ENCODE results near the gene IQGAP2.

IQGAP2 gene

GRCh38 chr5:76402251-76402885 lies 717 bp upstream of the IQGAP2 start:
- Histone ChIP-seq H3K4me3 (replicated peaks; ENCODE audit: low read depth, low read length) (peak overlapping the region; percentile 84), H3K36me3 (ENCODE audit: control insufficient read depth, insufficient read depth, low read length) (no peaks in the 10 kb centered on the region), H3K27me3 (replicated peaks; ENCODE audit: control insufficient read depth, insufficient read depth, low read length) (no peaks in the 10 kb centered on the region)
- DNase-seq (ENCODE audit: extremely low read depth, insufficient read length) = peak; percentile 84
- TF ChIP-seq CTCF (IDR thresholded peaks at IDR 0.05; ENCODE audit: insufficient read depth, low read length, poor library complexity, severe bottlenecking) = peak; percentile 2

GRCh38 chr5:76403766-76404222 lies 709 bp downstream of the IQGAP2 start:
- TF ChIP-seq CTCF (IDR thresholded peaks at IDR 0.05; ENCODE audit: insufficient read depth, low read length, poor library complexity, severe bottlenecking) = peak; percentile 60
- DNase-seq (ENCODE audit: extremely low read depth, insufficient read length) = peak; percentile 74
- Histone ChIP-seq H3K36me3 (ENCODE audit: control insufficient read depth, insufficient read depth, low read length) (no peaks in the 10 kb centered on the region), H3K4me3 (replicated peaks; ENCODE audit: low read depth, low read length) (peak overlapping the region; percentile 84), H3K27me3 (replicated peaks; ENCODE audit: control insufficient read depth, insufficient read depth, low read length) (no peaks in the 10 kb centered on the region)

GRCh38 chr5:76404223-76405211 lies 1.4 kb downstream of the IQGAP2 start:
- H3K27me3 ChIP-seq (replicated peaks; ENCODE audit: control insufficient read depth, insufficient read depth, low read length) = no peaks in the 10 kb centered on the region

GRCh38 chr5:76406014-76406413 lies 2.9 kb downstream of the IQGAP2 start:
- H3K4me3 ChIP-seq (replicated peaks; ENCODE audit: low read depth, low read length) = no peak overlapping the region
- no peaks in the 10 kb centered on the region for H3K36me3 ChIP-seq (ENCODE audit: control insufficient read depth, insufficient read depth, low read length)
- TF ChIP-seq CTCF (IDR thresholded peaks at IDR 0.05; ENCODE audit: insufficient read depth, low read length, poor library complexity, severe bottlenecking) = no peak
- H3K27me3 ChIP-seq (replicated peaks; ENCODE audit: control insufficient read depth, insufficient read depth, low read length) = no peaks in the 10 kb centered on the region
- DNase-seq (ENCODE audit: extremely low read depth, insufficient read length) = no peak

More at GRCh38 chr5:76404223-76405211, 1.4 kb downstream of the IQGAP2 start:
- H3K4me3 ChIP-seq (replicated peaks; ENCODE audit: low read depth, low read length) = peak overlapping the region; percentile 84
- DNase-seq (ENCODE audit: extremely low read depth, insufficient read length) = peak; percentile 62
- no peak for TF ChIP-seq CTCF (IDR thresholded peaks at IDR 0.05; ENCODE audit: insufficient read depth, low read length, poor library complexity, severe bottlenecking)
- H3K36me3 ChIP-seq (ENCODE audit: control insufficient read depth, insufficient read depth, low read length) = no peaks in the 10 kb centered on the region

GRCh38 chr5:76406673-76407072 lies 3.6 kb downstream of the IQGAP2 start:
- TF ChIP-seq CTCF (IDR thresholded peaks at IDR 0.05; ENCODE audit: insufficient read depth, low read length, poor library complexity, severe bottlenecking) = no peak
- no peaks in the 10 kb centered on the region for H3K36me3 ChIP-seq (ENCODE audit: control insufficient read depth, insufficient read depth, low read length)
- no peak for DNase-seq (ENCODE audit: extremely low read depth, insufficient read length)
- no peaks in the 10 kb centered on the region for H3K27me3 ChIP-seq (replicated peaks; ENCODE audit: control insufficient read depth, insufficient read depth, low read length)
- no peak overlapping the region for H3K4me3 ChIP-seq (replicated peaks; ENCODE audit: low read depth, low read length)

Data from GM06990 (cell line).